Measurements from ENCODE around the gene CYP2U1. TPM values are rescaled to one million over a fixed set of nuclear protein-coding genes. Genes with fewer than 3 reads are reported as not detected.

The CYP2U1 gene
- polyA plus RNA-seq (2012; ENCODE audit: low read depth, missing spikeins): 0.77 TPM

- TF ChIP-seq POLR2AphosphoS5 (IDR thresholded peaks at IDR 0.05; ENCODE audit: low read depth, low read length) (no peak), PAX5 (IDR thresholded peaks at IDR 0.05; ENCODE audit: insufficient read depth, low read length, severe bottlenecking) (no peak), TAF1 (IDR thresholded peaks at IDR 0.05; ENCODE audit: low read depth, low read length) (0 out of 2 replicates have a peak, but pooled peaks have one; percentile 33), SPI1 (IDR thresholded peaks at IDR 0.05; ENCODE audit: low read depth, low read length) (no peak)
- FAIRE-seq (peak; percentile 92), DNase-seq (ENCODE audit: insufficient read length, low spot score) (peak; percentile 76)
Measured at GRCh38 chr4:107930821-107931774, at the start of gene CYP2U1. Gene CYP2U1 (plus strand): TSS chr4:107931549. CDS start chr4:107931644, 95 bp downstream.

GRCh38 chr4:107885865-107886264 lies 45.5 kb upstream of the CYP2U1 start:
- DNase-seq (ENCODE audit: insufficient read length, low spot score): no peak
- no peak for FAIRE-seq
- TF ChIP-seq POLR2A (IDR thresholded peaks at IDR 0.05; ENCODE audit: low read depth, low read length) (no peak), SPI1 (IDR thresholded peaks at IDR 0.05; ENCODE audit: low read depth, low read length) (no peak), TAF1 (IDR thresholded peaks at IDR 0.05; ENCODE audit: low read depth, low read length) (no peak), POLR2AphosphoS5 (IDR thresholded peaks at IDR 0.05; ENCODE audit: low read depth, low read length) (no peak), PAX5 (IDR thresholded peaks at IDR 0.05; ENCODE audit: insufficient read depth, low read length, severe bottlenecking) (no peak), POU2F2 (IDR thresholded peaks at IDR 0.05; ENCODE audit: low read depth, low read length) (no peak)

GRCh38 chr4:107888237-107888636 lies 43.1 kb upstream of the CYP2U1 start:
- TF ChIP-seq SPI1 (IDR thresholded peaks at IDR 0.05; ENCODE audit: low read depth, low read length) (no peak), POLR2A (IDR thresholded peaks at IDR 0.05; ENCODE audit: low read depth, low read length) (no peak), POU2F2 (IDR thresholded peaks at IDR 0.05; ENCODE audit: low read depth, low read length) (no peak), POLR2AphosphoS5 (IDR thresholded peaks at IDR 0.05; ENCODE audit: low read depth, low read length) (no peak), PAX5 (IDR thresholded peaks at IDR 0.05; ENCODE audit: insufficient read depth, low read length, severe bottlenecking) (no peak), TAF1 (IDR thresholded peaks at IDR 0.05; ENCODE audit: low read depth, low read length) (no peak)
- FAIRE-seq: no peak
- no peak for DNase-seq (ENCODE audit: insufficient read length, low spot score)

GRCh38 chr4:107890779-107891178 lies 40.6 kb upstream of the CYP2U1 start:
- DNase-seq (ENCODE audit: insufficient read length, low spot score): no peak
- FAIRE-seq: no peak
- no peak for TF ChIP-seq TAF1 (IDR thresholded peaks at IDR 0.05; ENCODE audit: low read depth, low read length)
- TF ChIP-seq SPI1 (IDR thresholded peaks at IDR 0.05; ENCODE audit: low read depth, low read length): no peak
- no peak for TF ChIP-seq POLR2AphosphoS5 (IDR thresholded peaks at IDR 0.05; ENCODE audit: low read depth, low read length)
- TF ChIP-seq POLR2A (IDR thresholded peaks at IDR 0.05; ENCODE audit: low read depth, low read length): no peak

- FAIRE-seq: no peak
- no peak for DNase-seq (ENCODE audit: insufficient read length, low spot score)
- TF ChIP-seq PAX5 (IDR thresholded peaks at IDR 0.05; ENCODE audit: insufficient read depth, low read length, severe bottlenecking): no peak
- TF ChIP-seq POLR2AphosphoS5 (IDR thresholded peaks at IDR 0.05; ENCODE audit: low read depth, low read length): no peak
- no peak for TF ChIP-seq POLR2A (IDR thresholded peaks at IDR 0.05; ENCODE audit: low read depth, low read length)
- TF ChIP-seq SPI1 (IDR thresholded peaks at IDR 0.05; ENCODE audit: low read depth, low read length): no peak
- TF ChIP-seq POU2F2 (IDR thresholded peaks at IDR 0.05; ENCODE audit: low read depth, low read length): no peak
- TF ChIP-seq TAF1 (IDR thresholded peaks at IDR 0.05; ENCODE audit: low read depth, low read length): no peak
Measured at GRCh38 chr4:107891299-107891698, 40.0 kb upstream of the CYP2U1 start.

- DNase-seq (ENCODE audit: insufficient read length, low spot score) (no peak), FAIRE-seq (no peak)
- TF ChIP-seq TAF1 (IDR thresholded peaks at IDR 0.05; ENCODE audit: low read depth, low read length) (no peak), POLR2A (IDR thresholded peaks at IDR 0.05; ENCODE audit: low read depth, low read length) (no peak), POU2F2 (IDR thresholded peaks at IDR 0.05; ENCODE audit: low read depth, low read length) (no peak), SPI1 (IDR thresholded peaks at IDR 0.05; ENCODE audit: low read depth, low read length) (no peak), POLR2AphosphoS5 (IDR thresholded peaks at IDR 0.05; ENCODE audit: low read depth, low read length) (no peak), PAX5 (IDR thresholded peaks at IDR 0.05; ENCODE audit: insufficient read depth, low read length, severe bottlenecking) (no peak)
Measured at GRCh38 chr4:107893171-107894137, 37.9 kb upstream of the CYP2U1 start.

- FAIRE-seq (no peak), DNase-seq (ENCODE audit: insufficient read length, low spot score) (no peak)
- TF ChIP-seq POLR2AphosphoS5 (IDR thresholded peaks at IDR 0.05; ENCODE audit: low read depth, low read length) (no peak), PAX5 (IDR thresholded peaks at IDR 0.05; ENCODE audit: insufficient read depth, low read length, severe bottlenecking) (no peak), TAF1 (IDR thresholded peaks at IDR 0.05; ENCODE audit: low read depth, low read length) (no peak), POU2F2 (IDR thresholded peaks at IDR 0.05; ENCODE audit: low read depth, low read length) (no peak), SPI1 (IDR thresholded peaks at IDR 0.05; ENCODE audit: low read depth, low read length) (no peak), POLR2A (IDR thresholded peaks at IDR 0.05; ENCODE audit: low read depth, low read length) (no peak)
Measured at GRCh38 chr4:107894138-107894603, 37.2 kb upstream of the CYP2U1 start.

- TF ChIP-seq POLR2AphosphoS5 (IDR thresholded peaks at IDR 0.05; ENCODE audit: low read depth, low read length): no peak
- no peak for TF ChIP-seq PAX5 (IDR thresholded peaks at IDR 0.05; ENCODE audit: insufficient read depth, low read length, severe bottlenecking)
- no peak for TF ChIP-seq POLR2A (IDR thresholded peaks at IDR 0.05; ENCODE audit: low read depth, low read length)
- no peak for TF ChIP-seq SPI1 (IDR thresholded peaks at IDR 0.05; ENCODE audit: low read depth, low read length)
- no peak for TF ChIP-seq POU2F2 (IDR thresholded peaks at IDR 0.05; ENCODE audit: low read depth, low read length)
- DNase-seq (ENCODE audit: insufficient read length, low spot score) (no peak), FAIRE-seq (no peak)
Measured at GRCh38 chr4:107896158-107896645, 35.1 kb upstream of the CYP2U1 start.

Measured in GM12891 (cell line).